ENCODE measurements around the gene ZNF624. TPM values are rescaled to one million over a fixed set of nuclear protein-coding genes. Genes with fewer than 3 reads are reported as not detected.

The ZNF624 gene
- total RNA-seq, 1 experiment from 2014 or later = 1.3 TPM

DNA sequence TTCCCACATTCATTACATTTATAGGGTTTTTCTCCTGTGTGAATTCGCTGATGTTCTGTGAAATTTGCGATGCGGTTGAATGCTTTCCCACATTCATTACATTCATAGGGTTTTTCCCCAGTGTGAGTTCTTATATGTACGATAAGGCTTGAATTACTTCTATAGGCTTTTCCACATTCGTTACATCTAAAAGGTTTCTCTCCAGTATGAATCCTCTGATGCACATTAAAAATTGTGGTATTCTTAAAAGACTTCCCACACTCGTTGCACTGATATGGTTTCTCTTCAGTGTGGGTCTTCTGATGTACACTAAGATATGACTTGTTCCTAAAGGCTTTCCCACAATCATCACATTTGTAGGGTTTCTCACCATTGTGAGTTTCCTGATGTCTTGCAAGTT lies 30.4 kb downstream of the ZNF624 start:
- no peak overlapping the region for H2AK5ac ChIP-seq (ENCODE audit: insufficient read length, low read length)
- no peak overlapping the region for H4K5ac ChIP-seq (ENCODE audit: insufficient read length, low read depth, low read length)
- no peaks in the 10 kb centered on the region for H3K23me2 ChIP-seq (ENCODE audit: insufficient read length, low read depth, low read length, poor library complexity, severe bottlenecking)
- H2BK15ac ChIP-seq (ENCODE audit: low read depth, low read length) = no peak overlapping the region
- no peak overlapping the region for H4K8ac ChIP-seq (replicated peaks; ENCODE audit: insufficient read length, low read depth, low read length)
- no peak overlapping the region for H3K27ac ChIP-seq (ENCODE audit: insufficient read length, low read depth, low read length)
- H3K56ac ChIP-seq (ENCODE audit: insufficient read length, low read depth, low read length) = no peak overlapping the region
- whole genome bisulfite sequencing (ENCODE audit: extremely low coverage, insufficient read length, low lambda C conversion rate) = no CpG with 5 or more reads among the region's 6 CpGs
- no peak overlapping the region for H3T11ph ChIP-seq (ENCODE audit: low read length)
- TF ChIP-seq, protein P1, sequence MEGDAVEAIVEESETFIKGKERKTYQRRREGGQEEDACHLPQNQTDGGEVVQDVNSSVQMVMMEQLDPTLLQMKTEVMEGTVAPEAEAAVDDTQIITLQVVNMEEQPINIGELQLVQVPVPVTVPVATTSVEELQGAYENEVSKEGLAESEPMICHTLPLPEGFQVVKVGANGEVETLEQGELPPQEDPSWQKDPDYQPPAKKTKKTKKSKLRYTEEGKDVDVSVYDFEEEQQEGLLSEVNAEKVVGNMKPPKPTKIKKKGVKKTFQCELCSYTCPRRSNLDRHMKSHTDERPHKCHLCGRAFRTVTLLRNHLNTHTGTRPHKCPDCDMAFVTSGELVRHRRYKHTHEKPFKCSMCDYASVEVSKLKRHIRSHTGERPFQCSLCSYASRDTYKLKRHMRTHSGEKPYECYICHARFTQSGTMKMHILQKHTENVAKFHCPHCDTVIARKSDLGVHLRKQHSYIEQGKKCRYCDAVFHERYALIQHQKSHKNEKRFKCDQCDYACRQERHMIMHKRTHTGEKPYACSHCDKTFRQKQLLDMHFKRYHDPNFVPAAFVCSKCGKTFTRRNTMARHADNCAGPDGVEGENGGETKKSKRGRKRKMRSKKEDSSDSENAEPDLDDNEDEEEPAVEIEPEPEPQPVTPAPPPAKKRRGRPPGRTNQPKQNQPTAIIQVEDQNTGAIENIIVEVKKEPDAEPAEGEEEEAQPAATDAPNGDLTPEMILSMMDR (conservative IDR thresholded peaks at IDR 0.05) = no peak
- no peak overlapping the region for H2BK5ac ChIP-seq (ENCODE audit: insufficient read length, low read length)
- no peak overlapping the region for H3K18ac ChIP-seq (ENCODE audit: insufficient read length, low read depth, low read length)
- H4K91ac ChIP-seq (ENCODE audit: insufficient read length, low read depth, low read length) = no peak overlapping the region
- Mint-ChIP-seq H3K27me3 (ENCODE audit: low read depth) (no peaks in the 10 kb centered on the region; the same call in 1 of the 2 replicates), H3K9me3 (peaks cover 65 to 76% of the 10 kb centered on the region in 2 experiments), H3K4me1 (no peaks in the 10 kb centered on the region), H3K27ac (no peak overlapping the region), H3K36me3 (ENCODE audit: insufficient read depth in 1 of 3, low read depth in 3 of 3) (peaks cover 46 to 66% (median 54%) of the 10 kb centered on the region in 3 experiments), H3K4me3 (no peak overlapping the region)
- H3K4me2 ChIP-seq (ENCODE audit: insufficient read depth, insufficient read length, low read length) = no peak overlapping the region
- H3K9me3 ChIP-seq (ENCODE audit: control insufficient read depth, low read depth, low read length) = peaks cover 30% of the 10 kb centered on the region
- H3K79me2 ChIP-seq (ENCODE audit: insufficient read depth, low read length) = no peaks in the 10 kb centered on the region
- no peak overlapping the region for H3K14ac ChIP-seq (ENCODE audit: insufficient read depth, low read length)
- H2BK12ac ChIP-seq (ENCODE audit: insufficient read length, low read depth, low read length) = no peak overlapping the region
- H2AFZ ChIP-seq (ENCODE audit: low read length) = no peak overlapping the region
- no peaks in the 10 kb centered on the region for H4K20me1 ChIP-seq (ENCODE audit: control insufficient read depth, insufficient read depth, insufficient read length)
- no peak overlapping the region for H2BK120ac ChIP-seq (ENCODE audit: low read depth, low read length, poor library complexity, severe bottlenecking)
- H3K79me1 ChIP-seq (ENCODE audit: insufficient read depth, low read depth, low read length, poor library complexity, severe bottlenecking) = no peaks in the 10 kb centered on the region
- no peak overlapping the region for H2BK20ac ChIP-seq (ENCODE audit: low read depth, low read length, poor library complexity, severe bottlenecking)
- no peak overlapping the region for H3K9ac ChIP-seq (ENCODE audit: extremely low read depth, insufficient read length, low read length)
- DNase-seq = no peak
- H3K23ac ChIP-seq (ENCODE audit: insufficient read length, low read depth, low read length) = no peak overlapping the region
- H3K4me1 ChIP-seq (ENCODE audit: insufficient read depth, low read length) = no peaks in the 10 kb centered on the region
- no peaks in the 10 kb centered on the region for H3K27me3 ChIP-seq (ENCODE audit: insufficient read depth, low read length)
- no peak overlapping the region for H3K4ac ChIP-seq (ENCODE audit: low read depth, low read length)
